Body of pancreas (tissue), 4 donors: Measurements from ENCODE around the gene GRIA1.

Source experiments
- POLR2A ChIP-seq, 3 donors: fragments of 450-650 bp; IDR thresholded peaks; one replicate each; pipeline ENCODE4 v1.6.1; 2016; ENCODE audit warnings: antibody characterized with exemption in 3 of 3, mild to moderate bottlenecking in 2 of 3
- TF ChIP-seq, protein P1 (sequence below), 7 experiments: fragments of 450-650 bp in 4 of 7; fragments of 200-600 bp in 3 of 7; sonication (generic) in 3 of 7; IDR thresholded peaks; one replicate each; pipeline ENCODE4 v1.5.1; 2016 to 2019; ENCODE audit warnings: antibody characterized with exemption in 7 of 7

DNA sequence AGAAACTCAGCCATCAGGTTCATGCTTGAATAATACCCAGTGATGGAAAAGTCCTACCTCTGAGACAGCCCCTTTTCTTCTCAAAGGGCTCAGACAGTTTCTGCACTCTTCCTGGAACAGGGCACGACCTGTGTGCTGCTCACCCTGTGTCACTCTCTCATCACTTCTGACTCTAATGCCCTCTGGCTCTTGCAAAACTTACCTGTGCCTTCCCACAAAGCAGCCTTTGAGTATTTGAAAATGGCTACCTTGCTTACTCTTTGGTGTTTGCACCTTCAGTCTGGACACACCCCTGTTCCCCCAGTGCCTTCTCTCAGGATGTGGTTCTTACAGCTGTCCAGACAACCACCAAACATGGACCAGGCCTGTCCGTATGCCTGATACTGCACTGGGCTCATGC, 171.4 kb downstream of the GRIA1 start:
- TF ChIP-seq, protein P1, sequence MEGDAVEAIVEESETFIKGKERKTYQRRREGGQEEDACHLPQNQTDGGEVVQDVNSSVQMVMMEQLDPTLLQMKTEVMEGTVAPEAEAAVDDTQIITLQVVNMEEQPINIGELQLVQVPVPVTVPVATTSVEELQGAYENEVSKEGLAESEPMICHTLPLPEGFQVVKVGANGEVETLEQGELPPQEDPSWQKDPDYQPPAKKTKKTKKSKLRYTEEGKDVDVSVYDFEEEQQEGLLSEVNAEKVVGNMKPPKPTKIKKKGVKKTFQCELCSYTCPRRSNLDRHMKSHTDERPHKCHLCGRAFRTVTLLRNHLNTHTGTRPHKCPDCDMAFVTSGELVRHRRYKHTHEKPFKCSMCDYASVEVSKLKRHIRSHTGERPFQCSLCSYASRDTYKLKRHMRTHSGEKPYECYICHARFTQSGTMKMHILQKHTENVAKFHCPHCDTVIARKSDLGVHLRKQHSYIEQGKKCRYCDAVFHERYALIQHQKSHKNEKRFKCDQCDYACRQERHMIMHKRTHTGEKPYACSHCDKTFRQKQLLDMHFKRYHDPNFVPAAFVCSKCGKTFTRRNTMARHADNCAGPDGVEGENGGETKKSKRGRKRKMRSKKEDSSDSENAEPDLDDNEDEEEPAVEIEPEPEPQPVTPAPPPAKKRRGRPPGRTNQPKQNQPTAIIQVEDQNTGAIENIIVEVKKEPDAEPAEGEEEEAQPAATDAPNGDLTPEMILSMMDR (IDR thresholded peaks at IDR 0.05): no peak
- TF ChIP-seq POLR2A (IDR thresholded peaks at IDR 0.05): no peak
